Memory B cell (primary cell): Measurements from ENCODE around the gene CCDC126.
"Not testable (repeated sequence)": the region's sequence is repeated elsewhere in the genome, so short reads cannot be mapped to it uniquely, and the experiment has no call there.

Source experiments
- ATAC-seq: fragments of 150-1000 bp; cut with Tn5 transposase; 2 replicates; pipeline ENCODE4 v1.10.0; 2021; ENCODE audit warnings: low read depth, mild to moderate bottlenecking, moderate library complexity
- DNase-seq, 2 donors: peaks; one replicate each; pipeline ENCODE4 v3.0.0; 2022; ENCODE audit warnings: low spot score in 2 of 2
- H3K27ac Mint-ChIP-seq: one replicate; pipeline ENCODE4 v1.8.0; 2022; ENCODE audit warnings: mild to moderate bottlenecking, moderate library complexity, mixed read lengths
- H3K27me3 Mint-ChIP-seq: one replicate; pipeline ENCODE4 v1.8.0; 2022; ENCODE audit warnings: mixed read lengths
- H3K36me3 Mint-ChIP-seq: one replicate; pipeline ENCODE4 v1.8.0; 2022; ENCODE audit warnings: mild to moderate bottlenecking, mixed read lengths
- H3K4me1 Mint-ChIP-seq: one replicate; pipeline ENCODE4 v1.8.0; 2022; ENCODE audit warnings: mixed read lengths
- H3K4me3 Mint-ChIP-seq: one replicate; pipeline ENCODE4 v1.8.0; 2022; ENCODE audit warnings: mild to moderate bottlenecking, moderate library complexity, mixed read lengths
- H3K9me3 Mint-ChIP-seq: one replicate; pipeline ENCODE4 v1.8.0; 2022; ENCODE audit warnings: mixed read lengths

The CCDC126 gene, protein sequence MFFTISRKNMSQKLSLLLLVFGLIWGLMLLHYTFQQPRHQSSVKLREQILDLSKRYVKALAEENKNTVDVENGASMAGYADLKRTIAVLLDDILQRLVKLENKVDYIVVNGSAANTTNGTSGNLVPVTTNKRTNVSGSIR

DNA sequence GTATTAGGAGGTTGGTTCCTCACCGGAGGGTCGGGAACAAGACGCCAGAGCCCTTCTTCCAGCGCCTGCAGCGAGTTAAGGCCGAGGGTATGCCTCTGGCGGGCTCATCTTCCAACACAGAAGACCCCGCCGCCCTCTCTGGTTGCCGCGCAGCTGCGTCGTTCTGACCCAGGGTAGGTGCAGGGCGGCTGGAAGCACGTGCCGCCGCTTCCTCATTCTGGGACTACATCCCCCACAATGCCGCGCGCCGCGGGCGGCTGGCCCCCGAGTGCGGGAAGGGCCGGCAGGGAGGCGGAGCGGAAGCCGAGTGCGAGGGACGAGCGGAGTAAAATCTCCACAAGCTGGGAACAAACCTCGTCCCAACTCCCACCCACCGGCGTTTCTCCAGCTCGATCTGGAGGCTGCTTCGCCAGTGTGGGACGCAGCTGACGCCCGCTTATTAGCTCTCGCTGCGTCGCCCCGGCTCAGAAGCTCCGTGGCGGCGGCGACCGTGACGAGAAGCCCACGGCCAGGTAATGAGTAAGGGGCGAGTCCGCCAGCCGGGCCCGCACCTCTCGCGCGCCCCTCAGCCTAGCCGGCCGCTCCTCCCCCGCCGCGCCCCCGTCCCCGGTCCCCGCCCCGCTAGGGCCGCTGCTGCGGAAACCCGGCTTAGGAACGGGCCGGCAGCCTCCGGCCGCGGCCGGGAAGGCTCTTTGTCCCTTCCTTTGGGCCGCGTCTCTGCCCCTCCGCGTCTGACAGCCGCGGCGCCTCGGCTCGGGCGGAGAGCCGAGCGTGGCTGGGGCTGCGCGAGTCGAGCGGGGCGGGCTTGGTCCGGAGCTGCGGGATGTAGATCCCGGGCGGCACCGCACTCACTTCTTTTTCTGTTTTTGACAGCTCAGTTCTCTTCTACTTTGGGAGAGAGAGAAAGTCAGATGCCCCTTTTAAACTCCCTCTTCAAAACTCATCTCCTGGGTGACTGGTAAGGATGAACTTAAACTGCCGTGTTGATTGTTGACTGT is at the start of gene CCDC126:
TSS of gene CCDC126 (plus strand) at position 289 of the 998 bp plus-strand sequence. CDS start 13,934 bp downstream, outside the sequence.
- ATAC-seq (peak; percentile 90), DNase-seq (peak; percentile 70 to 85)
- Mint-ChIP-seq H3K27ac (peak within 1 kb of the TSS; percentile 93), H3K27me3 (no peaks in the 10 kb centered on the region), H3K36me3 (no peaks in the 10 kb centered on the region), H3K4me3 (peak within 1 kb of the TSS; percentile 95), H3K9me3 (peaks cover 1% of the 10 kb centered on the region), H3K4me1 (peaks cover 32% of the 10 kb centered on the region)

DNA sequence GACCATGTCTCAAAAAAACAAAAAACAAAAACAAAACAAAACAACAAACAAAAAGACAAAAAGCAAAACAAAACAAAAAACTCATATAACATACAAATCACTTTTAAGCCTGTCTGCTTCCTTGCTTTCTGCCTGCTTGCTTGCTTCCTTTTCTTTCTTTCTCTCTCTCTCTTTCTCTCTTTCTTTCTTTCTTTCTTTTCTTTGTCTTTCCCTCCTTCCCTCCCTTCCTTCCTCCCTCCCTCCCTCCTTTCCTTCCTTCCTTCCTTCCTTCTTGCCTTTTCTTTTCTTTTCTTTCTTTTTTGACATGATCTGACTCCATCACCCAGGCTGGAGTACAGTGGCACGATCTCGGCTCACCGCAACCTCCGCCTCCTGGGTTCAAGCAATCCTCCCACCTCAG is 49.5 kb upstream of the CCDC126 start:
- no peaks in the 10 kb centered on the region for H3K27me3 Mint-ChIP-seq
- DNase-seq = no peak
- H3K4me1 Mint-ChIP-seq = peaks cover 15% of the 10 kb centered on the region
- H3K27ac Mint-ChIP-seq = no peak overlapping the region
- H3K36me3 Mint-ChIP-seq = no peaks in the 10 kb centered on the region
- no peaks in the 10 kb centered on the region for H3K9me3 Mint-ChIP-seq
- H3K4me3 Mint-ChIP-seq = no peak overlapping the region
- no peak for ATAC-seq

DNA sequence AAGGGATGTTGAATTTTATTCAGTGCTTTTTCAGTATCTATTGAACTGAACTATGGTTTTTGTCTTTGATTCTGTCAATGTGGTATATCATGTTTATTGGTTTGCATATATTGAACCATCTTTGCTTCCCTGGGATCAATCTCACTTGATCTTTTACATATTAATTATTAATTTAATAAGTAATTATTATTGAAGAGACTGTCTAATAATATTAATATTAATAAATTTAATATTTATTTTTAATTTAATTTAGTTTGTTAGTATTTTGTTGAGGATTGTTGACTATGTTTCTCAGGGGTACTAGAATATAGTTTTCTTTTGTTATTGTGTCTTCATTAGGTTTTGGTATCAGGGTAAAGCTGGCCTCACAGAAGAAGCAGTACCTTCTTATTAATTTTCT is 38.9 kb upstream of the CCDC126 start:
- ATAC-seq (no peak), DNase-seq (no peak)
- no peaks in the 10 kb centered on the region for H3K4me1 Mint-ChIP-seq
- H3K4me3 Mint-ChIP-seq = no peak overlapping the region
- H3K27me3 Mint-ChIP-seq = peaks cover 2% of the 10 kb centered on the region
- no peak overlapping the region for H3K27ac Mint-ChIP-seq
- H3K36me3 Mint-ChIP-seq = peaks cover 1% of the 10 kb centered on the region
- no peaks in the 10 kb centered on the region for H3K9me3 Mint-ChIP-seq

DNA sequence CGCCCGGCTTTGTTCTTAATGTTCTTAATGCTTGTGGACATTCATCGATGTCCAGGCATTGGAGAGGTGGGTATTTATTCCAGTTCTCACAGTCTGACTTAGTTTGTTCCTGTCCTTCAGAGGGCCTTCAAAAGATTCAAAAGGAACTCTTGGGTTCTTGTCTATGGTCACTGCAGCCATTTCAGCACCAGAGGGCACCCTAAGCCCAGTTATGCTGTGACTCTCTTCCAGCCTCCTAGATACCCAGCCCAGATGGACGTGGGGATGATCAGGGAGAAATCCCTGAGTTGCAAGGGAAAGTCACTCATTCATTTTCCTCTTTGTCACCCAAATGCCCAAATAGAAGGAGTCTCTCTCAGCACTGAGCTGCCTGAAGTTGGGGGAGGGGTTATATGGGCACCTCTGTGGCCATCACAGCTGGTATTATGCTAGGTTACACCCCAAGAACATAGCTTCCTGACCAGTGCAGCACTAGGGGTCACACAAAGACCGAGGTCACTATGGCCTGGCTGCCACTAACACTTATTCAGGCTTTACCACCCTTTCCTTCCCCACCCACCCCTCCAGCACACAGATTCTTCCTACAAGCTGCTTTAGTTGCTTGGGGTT is 26.5 kb upstream of the CCDC126 start:
- H3K9me3 Mint-ChIP-seq = no peaks in the 10 kb centered on the region
- no peaks in the 10 kb centered on the region for H3K36me3 Mint-ChIP-seq
- H3K4me1 Mint-ChIP-seq = peaks cover 3% of the 10 kb centered on the region
- DNase-seq (peak; percentile 54 to 64), ATAC-seq (peak; percentile 91)
- peak overlapping the region; percentile 15 for H3K4me3 Mint-ChIP-seq
- H3K27me3 Mint-ChIP-seq = peaks cover 9% of the 10 kb centered on the region
- H3K27ac Mint-ChIP-seq = no peak overlapping the region

DNA sequence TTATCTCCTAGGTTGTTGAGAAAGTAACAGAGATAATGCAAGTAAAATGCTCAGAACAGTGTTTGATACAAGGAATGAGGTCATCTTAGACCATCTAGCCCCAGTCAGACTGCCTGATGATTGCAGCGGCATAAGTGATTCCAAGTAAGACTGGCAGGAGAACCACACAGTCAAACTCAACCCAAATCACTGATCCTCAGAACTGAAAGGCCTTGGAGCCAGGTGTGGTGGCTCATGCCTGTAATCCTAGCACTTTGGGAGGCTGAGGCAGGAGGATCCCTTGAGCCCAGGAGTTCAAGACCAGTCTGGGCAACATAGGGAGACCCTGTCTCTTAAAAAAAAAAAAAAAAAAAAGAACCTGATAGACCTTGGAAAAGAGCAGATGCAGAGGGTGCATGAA is 15.2 kb upstream of the CCDC126 start:
- not testable (repeated sequence) for H3K9me3 Mint-ChIP-seq, DNase-seq, H3K4me3 Mint-ChIP-seq, H3K27ac Mint-ChIP-seq, H3K36me3 Mint-ChIP-seq, H3K4me1 Mint-ChIP-seq, ATAC-seq, H3K27me3 Mint-ChIP-seq

DNA sequence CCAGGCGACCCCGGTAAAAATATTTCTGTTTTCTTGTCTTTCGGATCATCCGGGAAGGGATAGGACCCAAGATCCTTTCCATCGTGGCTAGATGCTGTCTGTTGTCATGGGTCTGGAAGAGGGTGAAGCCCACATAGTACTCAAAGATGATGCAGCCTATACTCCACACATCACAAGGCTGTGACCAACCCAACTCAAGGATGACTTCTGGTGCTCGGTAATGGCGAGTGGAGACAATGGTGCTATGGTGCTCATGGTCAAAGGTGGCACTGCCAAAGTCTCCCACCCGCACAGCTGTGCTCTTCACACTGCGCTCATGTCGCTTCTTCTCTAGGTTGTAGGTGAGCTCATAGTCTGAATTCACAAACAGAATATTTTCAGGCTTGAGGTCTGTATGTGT is 11.9 kb upstream of the CCDC126 start:
- not testable (repeated sequence) for H3K4me3 Mint-ChIP-seq, DNase-seq, H3K9me3 Mint-ChIP-seq, H3K27me3 Mint-ChIP-seq, H3K36me3 Mint-ChIP-seq, H3K4me1 Mint-ChIP-seq, H3K27ac Mint-ChIP-seq, ATAC-seq

DNA sequence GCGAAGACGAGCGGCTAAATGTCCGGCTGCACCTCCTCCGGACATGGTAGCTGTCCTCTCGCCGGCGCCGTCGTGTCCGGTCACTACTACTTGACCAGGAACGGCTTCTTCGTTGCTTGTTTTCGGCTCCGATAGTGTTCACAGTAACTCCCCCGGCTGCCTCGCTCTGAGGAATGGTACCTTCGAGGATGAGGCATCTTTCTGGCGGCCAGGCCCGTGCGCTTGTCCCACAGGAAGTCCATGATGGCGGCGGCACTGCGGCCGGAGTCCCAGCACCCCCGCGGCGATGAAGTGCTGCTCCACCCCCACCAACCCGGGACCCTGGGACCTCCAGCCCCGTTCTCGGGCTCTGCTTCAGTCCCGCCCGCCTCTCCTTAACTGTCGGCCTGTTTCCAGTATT is 11.0 kb upstream of the CCDC126 start:
- Mint-ChIP-seq H3K4me3 (no peak overlapping the region), H3K27ac (no peak overlapping the region), H3K4me1 (no peaks in the 10 kb centered on the region), H3K36me3 (no peaks in the 10 kb centered on the region), H3K9me3 (no peaks in the 10 kb centered on the region), H3K27me3 (no peaks in the 10 kb centered on the region)
- no peak for ATAC-seq
- no peak for DNase-seq

DNA sequence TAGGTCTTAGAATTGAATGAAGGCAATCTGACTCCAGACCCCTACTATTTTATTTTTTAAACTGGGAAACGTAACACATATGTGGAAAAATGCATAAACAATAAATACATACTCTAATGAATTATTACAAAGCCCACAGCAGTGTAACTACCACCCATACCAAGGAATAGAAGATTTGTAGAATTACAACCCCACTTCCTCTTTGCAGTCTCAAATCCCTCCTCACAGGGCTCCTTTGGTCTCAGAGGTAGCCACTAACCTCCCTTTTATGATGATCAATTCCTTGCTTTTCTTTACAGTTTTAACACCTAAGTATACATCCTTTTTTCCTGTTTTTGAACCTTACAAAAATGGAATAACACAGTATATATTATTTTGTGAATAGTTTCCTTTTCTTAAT is 6.7 kb upstream of the CCDC126 start:
- ATAC-seq = no peak
- no peaks in the 10 kb centered on the region for H3K36me3 Mint-ChIP-seq

DNA sequence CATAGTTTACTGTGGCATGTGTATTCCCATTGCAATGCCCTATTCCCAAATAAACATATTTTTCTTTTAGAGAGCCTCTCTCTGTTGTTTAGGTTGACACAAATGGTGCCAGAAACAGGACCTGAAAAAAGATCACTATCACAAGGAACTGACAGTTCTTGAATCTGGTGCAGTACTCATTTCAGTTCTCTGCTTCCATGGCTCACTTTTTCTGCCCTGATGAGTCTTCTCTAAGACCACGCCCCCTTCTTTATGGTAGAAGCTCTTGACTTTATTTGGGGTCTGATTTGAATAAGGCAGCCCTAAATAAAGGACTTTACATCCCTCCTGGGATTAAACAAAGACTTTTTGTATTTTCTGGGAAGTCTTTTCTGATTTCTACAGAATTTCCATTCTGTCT is 3.5 kb upstream of the CCDC126 start:
- Mint-ChIP-seq H3K36me3 (no peaks in the 10 kb centered on the region), H3K9me3 (peaks cover 1% of the 10 kb centered on the region), H3K27ac (no peak overlapping the region), H3K27me3 (no peaks in the 10 kb centered on the region), H3K4me1 (peaks cover 21% of the 10 kb centered on the region), H3K4me3 (no peak overlapping the region)
- ATAC-seq = no peak
- DNase-seq = no peak

More for the DNA sequence above, 6.7 kb upstream of the CCDC126 start:
- Mint-ChIP-seq H3K27ac (no peak overlapping the region), H3K27me3 (no peaks in the 10 kb centered on the region), H3K9me3 (no peaks in the 10 kb centered on the region), H3K4me1 (peaks cover 6% of the 10 kb centered on the region), H3K4me3 (no peak overlapping the region)
- DNase-seq = no peak

DNA sequence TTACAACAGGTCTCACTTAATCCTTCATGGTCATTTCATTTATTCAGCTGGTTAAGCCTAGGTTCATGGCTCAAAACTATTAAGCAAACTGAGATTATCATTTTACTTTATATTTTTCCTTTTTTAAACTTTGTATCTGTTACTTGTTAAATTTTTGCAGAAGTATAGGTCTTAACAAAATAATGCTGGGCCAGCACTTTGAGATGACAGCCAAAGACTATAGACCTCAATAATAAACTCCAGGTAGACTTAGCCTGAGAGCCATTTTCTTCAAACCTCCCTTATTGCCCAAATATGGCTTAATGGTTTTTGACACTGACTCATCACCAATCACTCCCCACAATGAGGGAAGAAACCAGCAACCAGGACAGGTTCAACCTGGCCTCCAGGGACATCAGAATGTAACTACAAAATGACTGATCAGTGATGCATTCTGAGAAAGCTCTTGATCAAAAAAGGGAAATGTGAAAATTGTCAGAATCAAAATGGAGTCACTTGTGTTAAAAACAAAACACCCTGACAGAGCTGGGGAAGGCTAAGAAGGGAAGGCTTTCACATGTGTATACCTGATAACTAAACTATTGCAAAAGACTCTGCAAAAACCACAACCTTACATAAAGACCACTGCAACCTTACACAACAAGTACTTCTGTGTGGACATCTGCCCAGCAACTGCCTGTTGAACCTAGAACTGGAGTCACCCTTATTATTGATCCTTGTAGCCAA is 2.1 kb upstream of the CCDC126 start:
- H3K4me3 Mint-ChIP-seq = no peak overlapping the region
- no peaks in the 10 kb centered on the region for H3K36me3 Mint-ChIP-seq
- H3K9me3 Mint-ChIP-seq = peaks cover 1% of the 10 kb centered on the region
- peaks cover 26% of the 10 kb centered on the region for H3K4me1 Mint-ChIP-seq
- H3K27ac Mint-ChIP-seq = no peak overlapping the region
- H3K27me3 Mint-ChIP-seq = no peaks in the 10 kb centered on the region
- ATAC-seq (peak; percentile 54), DNase-seq (peak in 1 of 2 donors; percentile 18)

DNA sequence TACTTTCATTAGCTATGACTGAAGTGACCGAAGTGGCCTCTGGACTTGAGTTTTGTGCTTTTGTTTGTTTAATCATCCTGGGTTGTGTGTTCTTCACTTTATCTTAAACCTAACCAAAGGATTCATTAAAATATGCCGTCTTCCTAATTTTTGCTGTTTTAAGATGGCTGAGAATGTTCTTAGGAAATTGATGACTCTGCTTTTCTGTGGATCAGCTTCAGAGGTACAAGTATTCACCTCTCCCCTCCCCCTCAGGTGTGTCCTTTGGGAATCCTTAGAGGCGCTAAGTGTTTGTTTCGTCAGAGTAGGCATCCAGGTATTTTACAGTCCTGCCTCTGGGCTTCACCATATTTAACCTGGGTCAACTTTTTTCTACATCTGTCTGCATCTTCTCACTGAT is 1.1 kb downstream of the CCDC126 start:
- DNase-seq = no peak
- no peak for ATAC-seq
- peaks cover 32% of the 10 kb centered on the region for H3K4me1 Mint-ChIP-seq
- no peaks in the 10 kb centered on the region for H3K36me3 Mint-ChIP-seq
- H3K27ac Mint-ChIP-seq = peak overlapping the region; percentile 93
- peaks cover 1% of the 10 kb centered on the region for H3K9me3 Mint-ChIP-seq
- H3K27me3 Mint-ChIP-seq = no peaks in the 10 kb centered on the region
- H3K4me3 Mint-ChIP-seq = peak overlapping the region; percentile 95

DNA sequence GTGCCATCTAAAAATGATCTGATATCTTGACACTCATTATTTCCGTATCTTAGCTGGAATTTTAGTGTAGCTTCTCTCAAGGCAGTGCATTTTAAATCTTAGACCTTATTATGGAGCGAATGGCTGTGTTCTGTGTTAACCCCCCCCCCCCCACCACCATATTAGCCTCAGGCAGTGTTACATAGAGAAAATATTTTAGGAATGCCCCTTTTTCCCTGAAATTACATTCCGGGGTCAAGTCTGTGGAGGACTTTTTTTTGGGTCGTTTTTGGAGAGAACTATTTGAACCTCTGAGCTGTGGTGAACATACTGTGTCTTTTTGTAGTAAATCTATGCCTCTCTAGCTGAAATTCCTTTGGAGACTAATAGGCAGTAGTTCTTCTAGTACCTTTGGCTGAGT is 3.1 kb downstream of the CCDC126 start:
- H3K4me3 Mint-ChIP-seq = no peak overlapping the region

DNA sequence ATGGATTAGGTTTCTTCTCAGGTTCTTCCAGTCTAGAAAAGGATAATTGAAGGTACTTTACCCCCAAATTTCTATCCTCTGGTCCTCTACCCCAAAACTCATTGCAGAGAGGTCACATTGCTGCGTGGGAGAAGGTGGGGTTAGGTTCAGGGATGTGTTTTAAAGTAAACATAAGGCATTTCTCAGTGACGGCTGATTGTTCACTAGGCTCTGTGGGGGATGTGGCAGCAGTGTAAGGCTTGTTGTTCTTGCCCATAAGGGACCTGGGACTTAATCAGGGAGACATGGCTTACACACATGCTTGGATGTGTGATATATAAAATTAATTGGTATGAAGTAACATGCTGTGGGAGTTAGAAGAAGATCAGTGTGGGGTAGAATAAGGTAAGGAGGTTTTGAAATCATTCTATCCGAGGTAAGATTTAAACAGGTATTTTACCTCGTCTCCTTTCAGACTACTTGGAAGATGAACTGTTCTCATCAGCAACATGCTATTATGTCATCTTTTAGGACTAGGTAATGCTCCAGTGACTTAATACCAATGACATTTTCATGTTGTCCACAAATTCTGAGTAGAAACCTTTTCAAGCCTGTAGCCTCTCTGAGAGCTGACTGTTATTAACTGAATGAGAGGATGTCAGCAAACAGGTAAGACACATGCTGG is 6.6 kb downstream of the CCDC126 start:
- no peaks in the 10 kb centered on the region for H3K27me3 Mint-ChIP-seq
- DNase-seq = no peak
- peaks cover 21% of the 10 kb centered on the region for H3K4me1 Mint-ChIP-seq
- no peak overlapping the region for H3K27ac Mint-ChIP-seq
- ATAC-seq = no peak
- no peak overlapping the region for H3K4me3 Mint-ChIP-seq
- no peaks in the 10 kb centered on the region for H3K9me3 Mint-ChIP-seq
- peaks cover 17% of the 10 kb centered on the region for H3K36me3 Mint-ChIP-seq

More for the DNA sequence above, 3.1 kb downstream of the CCDC126 start:
- no peak for DNase-seq
- no peak overlapping the region for H3K27ac Mint-ChIP-seq
- H3K9me3 Mint-ChIP-seq = peaks cover 1% of the 10 kb centered on the region
- H3K4me1 Mint-ChIP-seq = peaks cover 37% of the 10 kb centered on the region
- peaks cover 8% of the 10 kb centered on the region for H3K36me3 Mint-ChIP-seq
- ATAC-seq = no peak
- H3K27me3 Mint-ChIP-seq = no peaks in the 10 kb centered on the region
